ENCODE measurements around the gene BTBD1. TPM values are rescaled to one million over a fixed set of nuclear protein-coding genes. Genes with fewer than 3 reads are reported as not detected.

BTBD1 gene
- total RNA-seq, 6 donors from 2014 or later: 39.4 to 84.2 (median 57.4) TPM

GRCh38 chr15:82971218-82971984 is 95.7 kb downstream of the BTBD1 start:
- Histone ChIP-seq H3K4me1 (no peaks in the 10 kb centered on the region), H3K27ac (no peak overlapping the region), H3K9me3 (no peaks in the 10 kb centered on the region), H3K4me3 (no peak overlapping the region), H3K36me3 (no peaks in the 10 kb centered on the region), H3K27me3 (no peaks in the 10 kb centered on the region)
- TF ChIP-seq EP300 (IDR thresholded peaks at IDR 0.05) (no peak), POLR2A (IDR thresholded peaks at IDR 0.05) (no peak), CTCF (IDR thresholded peaks at IDR 0.05) (no peak), POLR2AphosphoS5 (IDR thresholded peaks at IDR 0.05) (no peak)
- no peak for ATAC-seq (ENCODE audit: low FRiP score in 2 of 2)
- WGBS, 2 donors: 67% methylated on average over 2 of the region's 2 CpGs
- no peak for DNase-seq

GRCh38 chr15:82970696-82971095 is 96.4 kb downstream of the BTBD1 start:
- WGBS, 2 donors: 63 to 69% methylated on average over 1 of the region's 1 CpG
- DNase-seq: no peak
- no peak overlapping the region for H3K27ac ChIP-seq
- no peak overlapping the region for H3K4me3 ChIP-seq
- TF ChIP-seq CTCF (IDR thresholded peaks at IDR 0.05): no peak
- H3K4me1 ChIP-seq: no peaks in the 10 kb centered on the region
- H3K36me3 ChIP-seq: no peaks in the 10 kb centered on the region
- H3K27me3 ChIP-seq: no peaks in the 10 kb centered on the region
- no peaks in the 10 kb centered on the region for H3K9me3 ChIP-seq
- no peak for ATAC-seq (ENCODE audit: low FRiP score in 2 of 2)

GRCh38 chr15:82970078-82970686 is 96.9 kb downstream of the BTBD1 start:
- no peak for ATAC-seq (ENCODE audit: low FRiP score in 2 of 2)
- no peak overlapping the region for H3K27ac ChIP-seq
- DNase-seq: no peak
- H3K4me3 ChIP-seq: no peak overlapping the region
- H3K36me3 ChIP-seq: no peaks in the 10 kb centered on the region
- no peaks in the 10 kb centered on the region for H3K9me3 ChIP-seq
- no peaks in the 10 kb centered on the region for H3K27me3 ChIP-seq
- WGBS, 2 donors: 43 to 51% methylated on average over 3 of the region's 3 CpGs
- no peaks in the 10 kb centered on the region for H3K4me1 ChIP-seq
- TF ChIP-seq POLR2AphosphoS5 (IDR thresholded peaks at IDR 0.05): no peak
- no peak for TF ChIP-seq EP300 (IDR thresholded peaks at IDR 0.05)
- TF ChIP-seq POLR2A (IDR thresholded peaks at IDR 0.05): no peak
- TF ChIP-seq CTCF (IDR thresholded peaks at IDR 0.05): no peak

GRCh38 chr15:82969353-82969752 is 97.7 kb downstream of the BTBD1 start:
- DNase-seq: no peak
- no peak for TF ChIP-seq POLR2AphosphoS5 (IDR thresholded peaks at IDR 0.05)
- TF ChIP-seq CTCF (IDR thresholded peaks at IDR 0.05): no peak
- TF ChIP-seq EP300 (IDR thresholded peaks at IDR 0.05): no peak
- TF ChIP-seq POLR2A (IDR thresholded peaks at IDR 0.05): no peak

GRCh38 chr15:82968066-82968465 is 99.0 kb downstream of the BTBD1 start:
- TF ChIP-seq POLR2AphosphoS5 (IDR thresholded peaks at IDR 0.05) (no peak), CTCF (IDR thresholded peaks at IDR 0.05) (no peak), EP300 (IDR thresholded peaks at IDR 0.05) (no peak), POLR2A (IDR thresholded peaks at IDR 0.05) (no peak)
- H3K36me3 ChIP-seq: no peaks in the 10 kb centered on the region
- WGBS, 2 donors: 63 to 64% methylated on average over 4 of the region's 4 CpGs
- ATAC-seq (ENCODE audit: low FRiP score in 2 of 2) (no peak), DNase-seq (no peak)
- H3K4me1 ChIP-seq: no peaks in the 10 kb centered on the region
- H3K9me3 ChIP-seq: no peaks in the 10 kb centered on the region
- H3K27ac ChIP-seq: no peak overlapping the region
- no peaks in the 10 kb centered on the region for H3K27me3 ChIP-seq
- no peak overlapping the region for H3K4me3 ChIP-seq

More at GRCh38 chr15:82969353-82969752, 97.7 kb downstream of the BTBD1 start:
- no peak overlapping the region for H3K27ac ChIP-seq
- H3K9me3 ChIP-seq: no peaks in the 10 kb centered on the region
- H3K4me3 ChIP-seq: no peak overlapping the region
- no peaks in the 10 kb centered on the region for H3K4me1 ChIP-seq
- 76 to 79% methylated on average over 7 of the region's 7 CpGs for WGBS, 2 donors
- no peak for ATAC-seq (ENCODE audit: low FRiP score in 2 of 2)
- H3K27me3 ChIP-seq: no peaks in the 10 kb centered on the region
- no peaks in the 10 kb centered on the region for H3K36me3 ChIP-seq

Measured in upper lobe of left lung (tissue), 6 donors.